HL-60/S4 treated with phorbol 12-myristate 13-acetate at 8.2 ng/mL for 4 days and 3 days (cell line): Measurements from ENCODE around the gene KCTD10.
"Not testable (repeated sequence)": the region's sequence is repeated elsewhere in the genome, so short reads cannot be mapped to it uniquely, and the experiment has no call there.

ENCODE experiments used
- in situ Hi-C: fragments of 300-500 bp; cut with MboI; formaldehyde crosslinking; loops from 2 replicates; pipeline ENCODE4 v1.15.0; 2022; ENCODE audit warnings: low sequenced_read_pairs

The KCTD10 gene

GRCh38 chr12:109475121-109475520 is 2.0 kb downstream of the KCTD10 start:
- in situ Hi-C loops = no loop called here

GRCh38 chr12:109473526-109474270 is 3.4 kb downstream of the KCTD10 start:
- in situ Hi-C loops = not testable (repeated sequence)

- in situ Hi-C loops = no loop called here
Observed at GRCh38 chr12:109473006-109473405, 4.1 kb downstream of the KCTD10 start.

- in situ Hi-C loops = no loop called here
Observed at GRCh38 chr12:109469517-109469916, 7.6 kb downstream of the KCTD10 start.

GRCh38 chr12:109467978-109468676 is 9.0 kb downstream of the KCTD10 start:
- in situ Hi-C loops = no loop called here

- in situ Hi-C loops = no loop called here
Observed at GRCh38 chr12:109466821-109467220, 10.3 kb downstream of the KCTD10 start.

- in situ Hi-C loops = no loop called here
Observed at GRCh38 chr12:109466305-109466704, 10.8 kb downstream of the KCTD10 start.

- in situ Hi-C loops = no loop called here
Observed at GRCh38 chr12:109464642-109465351, 12.3 kb downstream of the KCTD10 start.

- in situ Hi-C loops = no loop called here
Observed at GRCh38 chr12:109463756-109464155, 13.3 kb downstream of the KCTD10 start.

- in situ Hi-C loops = no loop called here
Observed at GRCh38 chr12:109462868-109463692, 14.0 kb downstream of the KCTD10 start.

- in situ Hi-C loops = no loop called here
Observed at GRCh38 chr12:109461846-109462756, 15.0 kb downstream of the KCTD10 start.

- in situ Hi-C loops = no loop called here
Observed at GRCh38 chr12:109461049-109461845, 15.9 kb downstream of the KCTD10 start.

GRCh38 chr12:109460538-109460937 is 16.6 kb downstream of the KCTD10 start:
- in situ Hi-C loops = no loop called here

GRCh38 chr12:109459247-109459646 is 17.9 kb downstream of the KCTD10 start:
- in situ Hi-C loops = no loop called here

- in situ Hi-C loops = no loop called here
Observed at GRCh38 chr12:109458771-109459208, 18.3 kb downstream of the KCTD10 start.

GRCh38 chr12:109458086-109458485 is 19.0 kb downstream of the KCTD10 start:
- in situ Hi-C loops = no loop called here

GRCh38 chr12:109455706-109456105 is 21.4 kb downstream of the KCTD10 start:
- in situ Hi-C loops = no loop called here

GRCh38 chr12:109452489-109452888 is 24.6 kb downstream of the KCTD10 start:
- in situ Hi-C loops = no loop called here

- in situ Hi-C loops = no loop called here
Observed at GRCh38 chr12:109451400-109451799, 25.7 kb downstream of the KCTD10 start.
